ENCODE results near the gene HLF. TPM values are rescaled to one million over a fixed set of nuclear protein-coding genes. Genes with fewer than 3 reads are reported as not detected.
"Not testable (repeated sequence)": the region's sequence is repeated elsewhere in the genome, so short reads cannot be mapped to it uniquely, and the experiment has no call there.

Gene HLF
- total RNA-seq, 2 experiments from 2014 or later = 3.4 to 3.5 TPM

DNA sequence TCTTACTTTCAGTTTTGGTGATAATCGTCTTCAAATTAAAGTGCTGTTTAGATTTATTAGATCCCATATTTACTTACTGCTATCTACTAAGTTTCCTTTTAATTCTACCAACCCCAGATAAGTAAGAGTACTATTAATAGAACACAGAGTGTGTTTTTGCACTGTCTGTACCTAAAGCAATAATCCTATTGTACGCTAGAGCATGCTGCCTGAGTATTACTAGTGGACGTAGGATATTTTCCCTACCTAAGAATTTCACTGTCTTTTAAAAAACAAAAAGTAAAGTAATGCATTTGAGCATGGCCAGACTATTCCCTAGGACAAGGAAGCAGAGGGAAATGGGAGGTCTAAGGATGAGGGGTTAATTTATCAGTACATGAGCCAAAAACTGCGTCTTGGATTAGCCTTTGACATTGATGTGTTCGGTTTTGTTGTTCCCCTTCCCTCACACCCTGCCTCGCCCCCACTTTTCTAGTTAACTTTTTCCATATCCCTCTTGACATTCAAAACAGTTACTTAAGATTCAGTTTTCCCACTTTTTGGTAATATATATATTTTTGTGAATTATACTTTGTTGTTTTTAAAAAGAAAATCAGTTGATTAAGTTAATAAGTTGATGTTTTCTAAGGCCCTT is 56.8 kb downstream of the HLF start:
- no peaks in the 10 kb centered on the region for H3K9me3 Mint-ChIP-seq
- H3K4me3 Mint-ChIP-seq = no peak overlapping the region
- CTCF ChIA-PET = no interaction called here
- no peak overlapping the region for H3K27ac Mint-ChIP-seq
- no peak for DNase-seq
- no peaks in the 10 kb centered on the region for H3K36me3 Mint-ChIP-seq
- POLR2A ChIA-PET = no interaction called here
- peaks cover 1% of the 10 kb centered on the region for H3K27me3 Mint-ChIP-seq
- intact Hi-C loops (cut with micrococcal nuclease) = no loop called here
- H3K4me1 Mint-ChIP-seq (ENCODE audit: low read depth) = no peaks in the 10 kb centered on the region

- H3K9me3 Mint-ChIP-seq = no peaks in the 10 kb centered on the region
- no peak overlapping the region for H3K27ac Mint-ChIP-seq
- H3K4me1 Mint-ChIP-seq (ENCODE audit: low read depth) = no peaks in the 10 kb centered on the region
- ChIA-PET POLR2A (no interaction called here), CTCF (no interaction called here)
- H3K4me3 Mint-ChIP-seq = no peak overlapping the region
- H3K36me3 Mint-ChIP-seq = no peaks in the 10 kb centered on the region
- DNase-seq = no peak
- intact Hi-C loops (cut with micrococcal nuclease) = no loop called here
- H3K27me3 Mint-ChIP-seq = peaks cover 1% of the 10 kb centered on the region
These were observed 57.8 kb downstream of the HLF start for GRCh38 chr17:55322453-55322985.

DNA sequence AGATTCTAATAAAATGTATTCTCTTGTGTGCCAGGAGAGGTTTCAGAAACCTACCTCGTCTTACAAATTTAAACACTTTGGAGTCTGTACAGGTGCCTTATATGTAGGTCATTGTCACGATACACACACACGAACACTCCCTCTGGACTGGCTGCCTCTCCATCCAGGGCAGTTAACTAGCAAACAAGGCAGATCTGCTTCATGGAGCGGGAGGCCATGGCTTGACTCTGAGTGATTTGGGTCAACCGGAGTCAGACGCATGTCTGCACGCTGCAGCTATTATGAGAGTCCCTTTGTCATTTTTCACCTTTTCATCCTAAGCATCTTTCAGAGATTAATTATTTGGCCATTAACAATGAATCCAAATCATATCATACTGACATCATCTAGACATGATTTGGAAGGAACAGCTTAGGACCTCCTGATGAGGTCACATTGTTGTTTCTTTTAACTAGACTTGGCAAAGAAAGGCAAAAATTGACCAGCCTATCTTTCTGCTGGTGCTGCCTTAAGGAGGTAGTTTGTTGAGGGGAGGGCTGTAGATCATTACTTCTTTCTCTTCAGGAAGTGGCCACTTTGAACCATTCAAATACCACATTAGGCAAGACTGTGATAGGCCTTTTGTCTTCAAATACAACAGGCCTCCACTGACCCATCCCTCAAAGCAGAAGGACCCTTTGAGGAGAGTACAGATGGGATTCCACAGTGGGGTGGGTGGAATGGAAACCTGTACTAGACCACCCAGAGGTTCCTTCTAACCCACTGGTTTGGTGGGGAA is 58.9 kb downstream of the HLF start:
- intact Hi-C loops (cut with micrococcal nuclease) = loop anchor here (1.0 kb wide), 1 partner anchor 25 kb away; no protein-coding TSS in a partner anchor

DNA sequence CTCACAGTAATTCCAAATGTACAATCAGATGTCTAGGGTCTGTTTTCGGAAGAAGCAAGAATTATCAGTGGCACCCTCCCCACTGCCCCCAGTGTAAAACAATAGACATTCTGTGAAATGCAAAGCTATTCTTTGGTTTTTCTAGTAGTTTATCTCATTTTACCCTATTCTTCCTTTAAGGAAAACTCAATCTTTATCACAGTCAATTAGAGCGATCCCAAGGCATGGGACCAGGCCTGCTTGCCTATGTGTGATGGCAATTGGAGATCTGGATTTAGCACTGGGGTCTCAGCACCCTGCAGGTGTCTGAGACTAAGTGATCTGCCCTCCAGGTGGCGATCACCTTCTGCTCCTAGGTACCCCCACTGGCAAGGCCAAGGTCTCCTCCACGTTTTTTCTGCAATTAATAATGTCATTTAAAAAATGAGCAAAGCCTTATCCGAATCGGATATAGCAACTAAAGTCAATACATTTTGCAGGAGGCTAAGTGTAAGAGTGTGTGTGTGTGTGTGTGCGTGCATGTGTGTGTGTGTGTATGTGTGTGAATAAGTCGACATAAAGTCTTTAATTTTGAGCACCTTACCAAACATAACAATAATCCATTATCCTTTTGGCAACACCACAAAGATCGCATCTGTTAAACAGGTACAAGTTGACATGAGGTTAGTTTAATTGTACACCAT is 59.7 kb downstream of the HLF start:
- H3K27me3 Mint-ChIP-seq = no peaks in the 10 kb centered on the region
- H3K4me3 Mint-ChIP-seq = no peak overlapping the region
- no peaks in the 10 kb centered on the region for H3K36me3 Mint-ChIP-seq
- intact Hi-C loops (cut with micrococcal nuclease) = loop anchor here (1.0 kb wide), 1 partner anchor 24 kb away; no protein-coding TSS in a partner anchor
- H3K9me3 Mint-ChIP-seq = no peaks in the 10 kb centered on the region
- H3K4me1 Mint-ChIP-seq (ENCODE audit: low read depth) = no peaks in the 10 kb centered on the region
- ChIA-PET POLR2A (no interaction called here), CTCF (no interaction called here)
- no peak overlapping the region for H3K27ac Mint-ChIP-seq
- DNase-seq = peak; percentile 17

More for the DNA sequence above, 58.9 kb downstream of the HLF start:
- Mint-ChIP-seq H3K27me3 (peaks cover under 1% of the 10 kb centered on the region), H3K4me1 (ENCODE audit: low read depth) (no peaks in the 10 kb centered on the region), H3K4me3 (no peak overlapping the region), H3K27ac (no peak overlapping the region), H3K36me3 (no peaks in the 10 kb centered on the region), H3K9me3 (no peaks in the 10 kb centered on the region)
- DNase-seq = no peak
- POLR2A ChIA-PET = no interaction called here
- CTCF ChIA-PET = no interaction called here

DNA sequence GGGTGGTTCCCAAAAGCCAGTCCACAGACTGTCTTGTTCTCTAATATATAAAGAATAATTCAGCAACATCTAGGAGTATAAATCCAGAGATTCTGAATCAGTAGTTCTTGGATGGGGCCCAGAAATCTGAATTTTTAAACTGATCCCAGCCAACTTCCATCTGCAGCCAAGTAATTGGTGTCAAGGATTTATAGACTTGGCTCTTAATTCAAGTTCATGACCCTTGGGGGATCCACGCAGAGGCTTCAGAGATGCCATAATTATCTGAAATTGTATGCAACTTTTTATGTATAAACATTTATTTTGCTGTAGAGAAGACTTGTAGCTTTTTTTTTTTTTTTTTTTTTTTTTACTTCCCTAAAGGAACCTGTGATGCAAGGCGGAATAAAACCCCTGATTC is 60.6 kb downstream of the HLF start:
- CTCF ChIA-PET = no interaction called here
- no peak overlapping the region for H3K4me3 Mint-ChIP-seq
- DNase-seq = no peak
- intact Hi-C loops (cut with micrococcal nuclease) = no loop called here
- no peaks in the 10 kb centered on the region for H3K36me3 Mint-ChIP-seq
- H3K27ac Mint-ChIP-seq = no peak overlapping the region
- POLR2A ChIA-PET = no interaction called here
- no peaks in the 10 kb centered on the region for H3K27me3 Mint-ChIP-seq
- no peaks in the 10 kb centered on the region for H3K4me1 Mint-ChIP-seq (ENCODE audit: low read depth)
- H3K9me3 Mint-ChIP-seq = no peaks in the 10 kb centered on the region

DNA sequence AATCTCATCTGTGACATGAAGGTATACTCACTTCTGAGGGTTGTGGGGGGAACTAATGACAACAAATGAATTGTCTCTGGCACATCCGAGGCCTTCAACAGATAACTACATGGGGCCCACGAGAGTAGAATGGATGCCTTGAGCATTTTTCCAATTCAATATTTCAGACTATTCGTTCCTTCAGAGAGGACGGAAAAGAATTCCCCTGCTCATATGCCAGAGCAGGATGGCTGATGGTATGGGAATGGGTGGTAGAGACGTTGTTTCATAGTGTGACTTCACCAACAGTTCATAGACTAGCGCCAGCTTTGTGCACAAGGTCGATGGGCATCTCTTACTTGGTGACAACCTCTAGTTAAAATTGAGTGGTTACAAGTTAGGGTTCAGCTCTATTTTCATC is 61.3 kb downstream of the HLF start:
- Mint-ChIP-seq H3K27ac (no peak overlapping the region), H3K36me3 (no peaks in the 10 kb centered on the region), H3K9me3 (no peaks in the 10 kb centered on the region), H3K4me3 (no peak overlapping the region), H3K27me3 (no peaks in the 10 kb centered on the region), H3K4me1 (ENCODE audit: low read depth) (no peaks in the 10 kb centered on the region)
- ChIA-PET CTCF (interaction anchor here (1.4 kb wide), 1 partner anchor 22 kb away, joined by 5 read pairs; no protein-coding TSS in a partner anchor), POLR2A (no interaction called here)
- no peak for DNase-seq
- intact Hi-C loops (cut with micrococcal nuclease) = no loop called here

DNA sequence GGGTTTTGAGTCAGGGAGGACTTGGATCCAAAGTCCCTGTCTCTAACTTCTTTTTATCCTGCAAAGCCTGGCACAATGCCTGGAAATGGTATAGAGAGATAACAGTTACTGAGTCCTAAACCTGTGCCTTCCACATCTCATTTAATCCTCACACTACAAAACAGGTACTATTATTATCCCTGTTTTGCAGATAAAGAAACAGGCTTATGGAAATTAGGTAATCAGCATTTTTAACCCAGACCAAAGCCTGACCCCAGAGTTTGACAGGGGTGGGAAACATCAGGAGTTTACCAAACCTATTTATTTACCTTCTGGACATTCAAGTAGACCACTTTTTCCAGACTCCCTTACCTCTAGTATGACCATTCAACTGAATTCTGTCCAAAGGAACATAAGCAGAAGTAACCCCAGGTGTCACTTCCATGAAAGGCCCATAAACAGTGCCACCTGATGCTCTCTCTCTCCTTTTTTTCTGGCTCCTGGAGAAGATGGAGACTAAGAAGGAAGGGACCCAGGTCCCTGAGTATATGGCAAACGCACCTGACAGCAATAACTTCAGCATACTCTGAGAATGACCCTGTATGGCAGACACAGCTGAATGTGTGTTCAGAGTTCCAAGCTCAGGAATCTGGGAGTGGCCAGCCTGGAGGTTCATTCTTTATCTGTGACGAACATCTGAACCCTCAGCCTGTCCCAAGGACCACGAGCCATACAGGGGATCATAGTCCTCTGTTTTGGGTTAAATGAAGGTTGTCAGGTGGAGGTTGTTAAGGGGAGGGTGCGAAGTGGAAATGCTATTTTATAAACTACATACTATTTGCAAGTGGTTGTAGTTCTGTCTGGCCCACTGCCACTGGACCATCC is 62.7 kb downstream of the HLF start:
- ChIA-PET POLR2A (no interaction called here), CTCF (interaction anchor here (1.4 to 1.5 kb wide), 2 partner anchors 21 to 29 kb away, joined by 4 to 5 read pairs; no protein-coding TSS in a partner anchor)
- no peak for DNase-seq
- intact Hi-C loops (cut with micrococcal nuclease) = no loop called here
- Mint-ChIP-seq H3K4me3 (no peak overlapping the region), H3K27me3 (no peaks in the 10 kb centered on the region), H3K4me1 (ENCODE audit: low read depth) (peaks cover 2% of the 10 kb centered on the region), H3K27ac (no peak overlapping the region), H3K36me3 (no peaks in the 10 kb centered on the region), H3K9me3 (no peaks in the 10 kb centered on the region)

GRCh38 chr17:55328514-55328913 is 63.8 kb downstream of the HLF start:
- H3K27me3 Mint-ChIP-seq; DNase-seq; H3K4me1 Mint-ChIP-seq (ENCODE audit: low read depth); H3K9me3 Mint-ChIP-seq; H3K36me3 Mint-ChIP-seq; POLR2A ChIA-PET; intact Hi-C loops (cut with micrococcal nuclease); H3K27ac Mint-ChIP-seq; H3K4me3 Mint-ChIP-seq: not testable (repeated sequence)
- CTCF ChIA-PET = interaction anchor here (1.2 to 1.5 kb wide), 2 partner anchors 28 to 29 kb away, joined by 3 to 4 read pairs; no protein-coding TSS in a partner anchor

- H3K36me3 Mint-ChIP-seq = no peaks in the 10 kb centered on the region
- POLR2A ChIA-PET = no interaction called here
- intact Hi-C loops (cut with micrococcal nuclease) = no loop called here
These were observed 65.7 kb downstream of the HLF start for GRCh38 chr17:55330344-55330933.

GRCh38 chr17:55332296-55333041 is 67.7 kb downstream of the HLF start:
- POLR2A ChIA-PET = no interaction called here
- no peak for DNase-seq
- Mint-ChIP-seq H3K27me3 (peaks cover 6% of the 10 kb centered on the region), H3K27ac (no peak overlapping the region), H3K4me1 (ENCODE audit: low read depth) (peaks cover 2% of the 10 kb centered on the region), H3K4me3 (no peak overlapping the region), H3K9me3 (peaks cover under 1% of the 10 kb centered on the region), H3K36me3 (peaks cover 2% of the 10 kb centered on the region)
- intact Hi-C loops (cut with micrococcal nuclease) = no loop called here
- CTCF ChIA-PET = no interaction called here

More at GRCh38 chr17:55330344-55330933, 65.7 kb downstream of the HLF start:
- Mint-ChIP-seq H3K27me3 (peaks cover 4% of the 10 kb centered on the region), H3K4me3 (no peak overlapping the region), H3K4me1 (ENCODE audit: low read depth) (peaks cover 2% of the 10 kb centered on the region), H3K27ac (no peak overlapping the region), H3K9me3 (no peaks in the 10 kb centered on the region)
- CTCF ChIA-PET = interaction anchor here (1.9 kb wide), 1 partner anchor 18 kb away, joined by 7 read pairs; no protein-coding TSS in a partner anchor
- no peak for DNase-seq

- POLR2A ChIA-PET = interaction anchor here (0.6 kb wide), 1 partner anchor 112 kb away, joined by 3 read pairs; no protein-coding TSS in a partner anchor
- H3K36me3 Mint-ChIP-seq = peaks cover 5% of the 10 kb centered on the region
- H3K4me1 Mint-ChIP-seq (ENCODE audit: low read depth) = peaks cover 2% of the 10 kb centered on the region
These were observed 69.5 kb downstream of the HLF start for GRCh38 chr17:55334285-55334684.

More at GRCh38 chr17:55334285-55334684, 69.5 kb downstream of the HLF start:
- Mint-ChIP-seq H3K4me3 (no peak overlapping the region), H3K9me3 (peaks cover 13% of the 10 kb centered on the region), H3K27ac (no peak overlapping the region), H3K27me3 (peaks cover 17% of the 10 kb centered on the region)
- CTCF ChIA-PET = no interaction called here
- DNase-seq = no peak
- intact Hi-C loops (cut with micrococcal nuclease) = no loop called here

All from activated CD4-positive, alpha-beta memory T cell treated with anti-CD3 and anti-CD28 coated beads for 36 hours (primary cell).